ENCODE results near the gene ZNF678.

ZNF678 gene

DNA sequence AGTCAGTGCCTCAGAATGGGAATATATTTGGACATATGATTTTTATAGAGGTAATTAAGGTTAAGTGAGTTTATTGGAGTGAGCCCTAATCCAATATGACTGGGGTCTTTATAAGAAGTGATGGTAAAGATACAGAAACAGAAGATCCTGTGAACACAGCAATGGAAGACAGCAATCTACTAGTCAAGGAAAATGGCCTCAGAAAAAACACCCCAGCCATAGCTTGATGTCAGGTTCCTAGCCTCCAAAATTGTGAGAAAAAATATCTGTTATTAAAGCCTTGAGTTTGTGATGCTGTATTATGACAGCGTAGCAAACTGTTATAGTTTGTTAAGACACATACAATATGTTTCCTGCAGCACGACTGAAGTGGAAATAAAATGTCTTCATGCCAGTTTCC, 99.6 kb downstream of the ZNF678 start:
- Histone ChIP-seq H4K20me1 (ENCODE audit: insufficient read depth, low read length) (no peaks in the 10 kb centered on the region), H3K27ac (ENCODE audit: low read length) (no peak overlapping the region), H3K27me3 (ENCODE audit: low read depth, low read length) (no peaks in the 10 kb centered on the region), H3K4me3 (ENCODE audit: low read length) (no peak overlapping the region), H3K4me2 (ENCODE audit: low read length) (no peak overlapping the region), H2AFZ (ENCODE audit: low read depth, low read length) (no peak overlapping the region), H3K4me1 (ENCODE audit: low read length) (no peaks in the 10 kb centered on the region), H3K79me2 (ENCODE audit: low read length) (no peaks in the 10 kb centered on the region), H3K9ac (ENCODE audit: low read length) (no peak overlapping the region), H3K36me3 (replicated peaks; ENCODE audit: low read depth, low read length) (peaks cover 61% of the 10 kb centered on the region), H3K9me3 (ENCODE audit: insufficient read depth, low read length) (peaks cover 81% of the 10 kb centered on the region)
- no peak for TF ChIP-seq EZH2phosphoT487 (IDR thresholded peaks at IDR 0.05; ENCODE audit: low read depth)
- TF ChIP-seq, protein P1, sequence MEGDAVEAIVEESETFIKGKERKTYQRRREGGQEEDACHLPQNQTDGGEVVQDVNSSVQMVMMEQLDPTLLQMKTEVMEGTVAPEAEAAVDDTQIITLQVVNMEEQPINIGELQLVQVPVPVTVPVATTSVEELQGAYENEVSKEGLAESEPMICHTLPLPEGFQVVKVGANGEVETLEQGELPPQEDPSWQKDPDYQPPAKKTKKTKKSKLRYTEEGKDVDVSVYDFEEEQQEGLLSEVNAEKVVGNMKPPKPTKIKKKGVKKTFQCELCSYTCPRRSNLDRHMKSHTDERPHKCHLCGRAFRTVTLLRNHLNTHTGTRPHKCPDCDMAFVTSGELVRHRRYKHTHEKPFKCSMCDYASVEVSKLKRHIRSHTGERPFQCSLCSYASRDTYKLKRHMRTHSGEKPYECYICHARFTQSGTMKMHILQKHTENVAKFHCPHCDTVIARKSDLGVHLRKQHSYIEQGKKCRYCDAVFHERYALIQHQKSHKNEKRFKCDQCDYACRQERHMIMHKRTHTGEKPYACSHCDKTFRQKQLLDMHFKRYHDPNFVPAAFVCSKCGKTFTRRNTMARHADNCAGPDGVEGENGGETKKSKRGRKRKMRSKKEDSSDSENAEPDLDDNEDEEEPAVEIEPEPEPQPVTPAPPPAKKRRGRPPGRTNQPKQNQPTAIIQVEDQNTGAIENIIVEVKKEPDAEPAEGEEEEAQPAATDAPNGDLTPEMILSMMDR (IDR thresholded peaks at IDR 0.05; ENCODE audit: low read depth, low read length), result no peak

DNA sequence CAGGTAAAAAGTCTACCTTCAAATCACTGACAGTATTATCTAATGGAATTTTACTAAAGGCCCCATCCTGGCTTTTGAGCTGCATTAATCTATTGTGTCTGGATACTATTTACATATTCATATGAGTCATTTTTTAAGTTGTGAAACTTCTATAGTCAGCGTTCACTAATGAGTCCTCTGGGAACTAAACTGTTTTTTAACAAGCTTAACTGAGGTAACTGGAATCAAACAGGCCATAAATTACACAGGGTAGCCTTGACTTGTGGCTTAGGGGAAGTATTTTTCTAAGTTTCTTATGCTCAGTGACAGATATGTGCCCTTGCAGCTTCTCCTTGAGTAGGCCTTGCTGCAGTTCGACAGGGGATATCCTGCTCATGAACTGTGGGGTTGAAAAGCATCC, 102.9 kb downstream of the ZNF678 start:
- Histone ChIP-seq H3K9ac (ENCODE audit: low read length) (no peak overlapping the region), H3K4me2 (ENCODE audit: low read length) (no peak overlapping the region), H4K20me1 (ENCODE audit: insufficient read depth, low read length) (no peaks in the 10 kb centered on the region), H2AFZ (ENCODE audit: low read depth, low read length) (no peak overlapping the region), H3K9me3 (ENCODE audit: insufficient read depth, low read length) (peaks cover 63% of the 10 kb centered on the region), H3K36me3 (replicated peaks; ENCODE audit: low read depth, low read length) (peaks cover 40% of the 10 kb centered on the region), H3K27ac (ENCODE audit: low read length) (no peak overlapping the region), H3K27me3 (ENCODE audit: low read depth, low read length) (no peaks in the 10 kb centered on the region), H3K4me1 (ENCODE audit: low read length) (no peaks in the 10 kb centered on the region), H3K79me2 (ENCODE audit: low read length) (no peaks in the 10 kb centered on the region), H3K4me3 (ENCODE audit: low read length) (no peak overlapping the region)
- TF ChIP-seq, protein P1 (IDR thresholded peaks at IDR 0.05; ENCODE audit: low read depth, low read length), result no peak
- no peak for TF ChIP-seq EZH2phosphoT487 (IDR thresholded peaks at IDR 0.05; ENCODE audit: low read depth)

DNA sequence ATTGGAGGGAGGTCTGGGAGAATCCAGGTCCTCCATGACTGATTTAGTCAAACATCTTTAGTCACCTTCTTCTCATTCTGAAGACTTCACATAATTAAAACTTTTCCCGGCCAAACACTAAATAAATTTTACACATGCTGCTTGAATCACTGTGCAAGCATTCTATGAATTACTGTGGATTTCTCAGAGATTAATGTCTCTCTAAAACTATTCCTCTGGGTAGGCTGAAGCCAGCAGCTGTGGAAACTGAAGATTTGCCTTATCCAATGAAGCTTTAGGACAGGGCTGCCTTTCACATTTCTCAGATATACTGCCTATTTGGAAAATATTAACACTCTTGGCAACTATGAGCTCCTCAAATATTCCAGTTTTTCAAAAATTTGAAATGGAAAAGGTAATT, 110.1 kb downstream of the ZNF678 start:
- H3K4me1 ChIP-seq (ENCODE audit: low read length), result no peaks in the 10 kb centered on the region

DNA sequence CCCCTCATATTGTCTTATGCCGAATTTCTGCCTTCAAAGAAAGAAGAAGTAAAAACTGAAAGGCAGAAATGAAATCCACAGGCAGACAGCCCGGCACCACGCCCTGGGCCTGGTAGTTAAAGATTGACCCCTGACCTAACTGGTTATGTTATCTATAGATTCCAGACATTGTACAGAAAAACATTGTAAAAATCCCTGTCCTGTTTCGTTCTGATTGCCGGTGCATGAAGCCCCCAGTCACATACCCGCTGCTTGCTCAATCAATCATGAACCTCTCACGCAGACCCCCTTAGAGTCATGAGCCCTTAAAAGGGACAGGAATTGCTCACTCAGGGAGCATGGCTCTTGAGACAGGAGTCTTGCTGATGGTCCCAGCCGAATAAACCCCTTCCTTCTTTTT, 122.5 kb downstream of the ZNF678 start:
- no peaks in the 10 kb centered on the region for H3K79me2 ChIP-seq (ENCODE audit: low read length)
- H3K9ac ChIP-seq (ENCODE audit: low read length), result no peak overlapping the region
- H2AFZ ChIP-seq (ENCODE audit: low read depth, low read length), result no peak overlapping the region
- no peak overlapping the region for H3K4me3 ChIP-seq (ENCODE audit: low read length)
- no peaks in the 10 kb centered on the region for H3K36me3 ChIP-seq (replicated peaks; ENCODE audit: low read depth, low read length)
- TF ChIP-seq EZH2phosphoT487 (IDR thresholded peaks at IDR 0.05; ENCODE audit: low read depth), result no peak
- TF ChIP-seq, protein P1 (IDR thresholded peaks at IDR 0.05; ENCODE audit: low read depth, low read length), result no peak
- H4K20me1 ChIP-seq (ENCODE audit: insufficient read depth, low read length), result no peaks in the 10 kb centered on the region
- no peaks in the 10 kb centered on the region for H3K27me3 ChIP-seq (ENCODE audit: low read depth, low read length)
- H3K4me2 ChIP-seq (ENCODE audit: low read length), result no peak overlapping the region
- H3K27ac ChIP-seq (ENCODE audit: low read length), result no peak overlapping the region
- peaks cover 5% of the 10 kb centered on the region; the same call in 1 of the 2 replicates for H3K4me1 ChIP-seq (ENCODE audit: low read length)
- peaks cover 14% of the 10 kb centered on the region; the same call in 1 of the 2 replicates for H3K9me3 ChIP-seq (ENCODE audit: insufficient read depth, low read length)

More for the DNA sequence above, 110.1 kb downstream of the ZNF678 start:
- no peak for TF ChIP-seq EZH2phosphoT487 (IDR thresholded peaks at IDR 0.05; ENCODE audit: low read depth)
- TF ChIP-seq, protein P1 (IDR thresholded peaks at IDR 0.05; ENCODE audit: low read depth, low read length), result no peak
- Histone ChIP-seq H3K4me3 (ENCODE audit: low read length) (no peak overlapping the region), H2AFZ (ENCODE audit: low read depth, low read length) (no peak overlapping the region), H4K20me1 (ENCODE audit: insufficient read depth, low read length) (no peaks in the 10 kb centered on the region), H3K27me3 (ENCODE audit: low read depth, low read length) (no peaks in the 10 kb centered on the region), H3K9me3 (ENCODE audit: insufficient read depth, low read length) (peaks cover 15% of the 10 kb centered on the region; the same call in 1 of the 2 replicates), H3K79me2 (ENCODE audit: low read length) (no peaks in the 10 kb centered on the region), H3K9ac (ENCODE audit: low read length) (no peak overlapping the region), H3K27ac (ENCODE audit: low read length) (no peak overlapping the region), H3K4me2 (ENCODE audit: low read length) (no peak overlapping the region), H3K36me3 (replicated peaks; ENCODE audit: low read depth, low read length) (no peaks in the 10 kb centered on the region)

All from OCI-LY3 (cell line).